IPS-11a (cell line): ENCODE results near the gene ABCB10.
"Not testable (repeated sequence)": the region's sequence is repeated elsewhere in the genome, so short reads cannot be mapped to it uniquely, and the experiment has no call there.

Experiments used
- H3K4me3 ChIP-seq: one replicate; pipeline ENCODE4 v1.5.1; 2013; ENCODE audit warnings: low read depth, low read length, control low read depth

Gene ABCB10

GRCh38 chr1:229480495-229480894 lies 78.0 kb downstream of the ABCB10 start:
- H3K4me3 ChIP-seq, result no peak overlapping the region

GRCh38 chr1:229479660-229480399 lies 78.7 kb downstream of the ABCB10 start:
- no peak overlapping the region for H3K4me3 ChIP-seq

- no peak overlapping the region for H3K4me3 ChIP-seq
Observed at GRCh38 chr1:229478852-229479251, 79.7 kb downstream of the ABCB10 start.

- H3K4me3 ChIP-seq, result not testable (repeated sequence)
Observed at GRCh38 chr1:229475859-229476258, 82.6 kb downstream of the ABCB10 start.

- H3K4me3 ChIP-seq, result no peak overlapping the region
Observed at GRCh38 chr1:229474509-229474908, 84.0 kb downstream of the ABCB10 start.

- H3K4me3 ChIP-seq, result no peak overlapping the region
Observed at GRCh38 chr1:229471175-229471574, 87.3 kb downstream of the ABCB10 start.

- no peak overlapping the region for H3K4me3 ChIP-seq
Observed at GRCh38 chr1:229470406-229471043, 88.0 kb downstream of the ABCB10 start.

GRCh38 chr1:229466887-229467286 lies 91.6 kb downstream of the ABCB10 start:
- no peak overlapping the region for H3K4me3 ChIP-seq
